Erythroblast (primary cell): Measurements from ENCODE around the gene ELF2.
"Not testable (repeated sequence)": the region's sequence is repeated elsewhere in the genome, so short reads cannot be mapped to it uniquely, and the experiment has no call there.

Experiments used
- DNase-seq, 2 experiments: peaks; one replicate each; lab custom pipeline; 2025; lab: John Stamatoyannopoulos, UW
- GATA1 ChIP-seq: IDR thresholded peaks from 2 replicates; pipeline ENCODE4 v1.6.1; 2011; ENCODE audit warnings: low read depth, mild to moderate bottlenecking, control low read depth, low read length, moderate library complexity
- POLR2A ChIP-seq: IDR thresholded peaks from 2 replicates; pipeline ENCODE4 v1.6.1; 2011; ENCODE audit warnings: mild to moderate bottlenecking, low read length

Gene ELF2

GRCh38 chr4:139144161-139144859 is 32.7 kb downstream of the ELF2 start:
- no peak for DNase-seq
- no peak for TF ChIP-seq GATA1
- TF ChIP-seq POLR2A: no peak

GRCh38 chr4:139142980-139143379 is 34.0 kb downstream of the ELF2 start:
- DNase-seq: peak in 1 of 2 experiments; percentile 6
- no peak for TF ChIP-seq POLR2A
- TF ChIP-seq GATA1: no peak

GRCh38 chr4:139142087-139142486 is 34.9 kb downstream of the ELF2 start:
- TF ChIP-seq POLR2A (no peak), GATA1 (no peak)
- DNase-seq: peak; percentile 20 to 45

DNA sequence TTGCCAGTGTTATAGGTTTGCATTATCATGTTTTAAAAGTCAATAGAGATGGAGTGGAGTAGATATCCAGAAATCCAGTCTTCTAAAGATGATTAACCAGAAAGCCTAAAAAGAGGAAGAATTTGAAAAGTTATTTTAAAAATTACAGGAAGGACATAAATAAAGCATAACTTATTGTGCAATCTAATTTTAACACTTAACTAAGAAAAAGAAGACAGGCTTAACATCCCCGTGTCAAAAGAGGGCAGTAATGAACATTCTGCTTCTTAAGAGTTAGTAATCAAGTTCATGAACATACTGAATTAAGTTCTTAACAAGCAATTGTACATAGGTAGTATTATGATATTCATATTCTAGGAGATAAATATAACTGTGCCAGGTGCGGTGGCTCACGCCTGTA is 39.3 kb downstream of the ELF2 start:
- DNase-seq: no peak
- TF ChIP-seq POLR2A (no peak), GATA1 (no peak)

DNA sequence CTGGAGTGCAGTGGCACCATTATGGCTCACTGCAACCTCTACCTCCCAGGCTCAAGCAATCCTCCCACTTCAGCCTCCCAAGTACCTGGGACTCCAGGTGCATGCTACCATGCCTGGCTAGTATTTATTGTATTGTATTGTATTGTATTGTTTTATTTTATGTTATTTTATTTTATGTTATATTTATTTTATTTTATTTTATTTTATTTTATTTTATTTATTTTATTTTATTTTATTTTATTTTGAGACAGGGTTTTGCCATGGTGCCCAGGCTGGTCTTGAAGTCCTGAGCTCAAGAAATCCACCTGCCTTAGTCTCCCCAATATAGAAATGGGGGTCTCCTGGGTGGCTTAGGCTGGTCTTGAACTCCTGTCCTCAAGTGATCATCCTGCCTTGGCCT is 42.6 kb downstream of the ELF2 start:
- DNase-seq: no peak
- TF ChIP-seq POLR2A (no peak), GATA1 (no peak)

- DNase-seq: no peak
- TF ChIP-seq GATA1 (no peak), POLR2A (no peak)
Measured at GRCh38 chr4:139131209-139131870, 45.7 kb downstream of the ELF2 start.

- no peak for TF ChIP-seq POLR2A
- no peak for TF ChIP-seq GATA1
- no peak for DNase-seq
Measured at GRCh38 chr4:139129206-139129605, 47.8 kb downstream of the ELF2 start.

GRCh38 chr4:139126898-139127297 is 50.1 kb downstream of the ELF2 start:
- TF ChIP-seq GATA1 (no peak), POLR2A (no peak)
- no peak for DNase-seq

GRCh38 chr4:139123910-139124309 is 53.1 kb downstream of the ELF2 start:
- TF ChIP-seq POLR2A (no peak), GATA1 (no peak)
- no peak for DNase-seq

DNA sequence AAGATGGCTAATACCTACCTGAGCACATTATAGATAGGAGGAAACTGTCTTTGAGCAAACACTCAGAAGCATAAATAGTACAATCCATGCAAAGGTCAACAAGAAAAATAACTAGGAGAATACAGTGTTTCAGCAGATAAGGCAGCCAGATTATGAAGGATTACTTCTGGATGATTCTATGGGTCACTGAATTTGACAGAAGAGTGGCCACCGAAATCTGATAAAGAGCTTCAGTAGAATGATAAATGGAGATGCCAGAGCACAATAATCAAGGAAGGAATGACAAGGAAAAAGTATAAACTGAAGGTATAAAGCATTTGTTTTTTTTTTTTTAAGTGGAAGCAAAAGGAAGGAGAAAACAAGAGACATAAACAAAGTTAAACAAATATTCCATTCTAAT is 58.7 kb downstream of the ELF2 start:
- no peak for TF ChIP-seq GATA1
- TF ChIP-seq POLR2A: no peak
- no peak for DNase-seq

DNA sequence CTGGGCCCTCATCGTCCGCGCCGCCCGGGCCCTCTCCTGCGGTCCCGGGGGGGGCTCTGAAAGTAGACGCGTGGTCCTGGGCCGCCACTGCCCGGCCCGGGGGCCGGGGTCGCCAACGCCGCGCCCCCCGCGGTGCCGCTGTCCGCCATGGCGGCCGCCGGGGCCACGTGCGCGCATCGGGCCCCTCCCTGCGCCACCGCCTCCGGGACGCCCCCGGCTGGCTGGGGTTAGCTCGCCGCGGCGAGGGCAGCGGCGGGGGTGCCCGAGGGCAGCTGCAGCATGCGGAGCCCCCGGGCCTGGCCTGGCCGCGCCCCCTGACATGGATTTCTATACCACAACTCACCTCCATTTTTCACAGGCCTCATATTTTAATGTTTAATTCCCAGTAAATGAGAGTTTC is 61.8 kb downstream of the ELF2 start:
- DNase-seq: no peak
- TF ChIP-seq POLR2A (no peak), GATA1 (no peak)

DNA sequence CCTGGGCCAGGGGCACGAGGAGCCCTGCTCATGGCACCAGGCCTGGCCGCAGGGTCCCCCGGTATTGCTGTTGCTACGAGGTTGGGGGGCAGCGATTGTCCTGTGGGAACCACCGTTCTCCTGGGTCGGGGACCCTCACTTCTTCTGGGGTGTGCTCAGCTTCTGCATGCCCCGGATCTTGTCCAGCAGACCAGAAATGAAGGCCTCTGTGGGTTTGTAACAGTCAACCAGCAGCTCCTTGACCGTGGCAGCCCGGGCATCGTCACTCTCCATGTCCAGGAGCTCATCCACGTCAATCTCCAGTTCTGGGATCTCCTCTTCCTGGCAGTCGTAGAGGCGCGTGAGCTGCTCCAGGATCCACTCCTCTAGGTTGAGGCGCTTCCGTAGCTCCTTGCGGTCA is 62.2 kb downstream of the ELF2 start:
- DNase-seq: not testable (repeated sequence)

- TF ChIP-seq POLR2A: no peak
- no peak for TF ChIP-seq GATA1
- DNase-seq: no peak
Measured at GRCh38 chr4:139112650-139113049, 64.4 kb downstream of the ELF2 start.

GRCh38 chr4:139108567-139109128 is 68.4 kb downstream of the ELF2 start:
- DNase-seq: peak in 1 of 2 experiments; percentile 21

More at GRCh38 chr4:139108567-139109128, 68.4 kb downstream of the ELF2 start:
- TF ChIP-seq POLR2A (no peak), GATA1 (no peak)
